ENCODE measurements around the gene CENPN. TPM values are rescaled to one million over a fixed set of nuclear protein-coding genes. Genes with fewer than 3 reads are reported as not detected.

The CENPN gene
- total and polyA plus RNA-seq, 2 of the 13 experiments (the other 11 are each of a cell fraction or from before 2014, with no cell fraction given) = 29.7 to 129 TPM

DNA sequence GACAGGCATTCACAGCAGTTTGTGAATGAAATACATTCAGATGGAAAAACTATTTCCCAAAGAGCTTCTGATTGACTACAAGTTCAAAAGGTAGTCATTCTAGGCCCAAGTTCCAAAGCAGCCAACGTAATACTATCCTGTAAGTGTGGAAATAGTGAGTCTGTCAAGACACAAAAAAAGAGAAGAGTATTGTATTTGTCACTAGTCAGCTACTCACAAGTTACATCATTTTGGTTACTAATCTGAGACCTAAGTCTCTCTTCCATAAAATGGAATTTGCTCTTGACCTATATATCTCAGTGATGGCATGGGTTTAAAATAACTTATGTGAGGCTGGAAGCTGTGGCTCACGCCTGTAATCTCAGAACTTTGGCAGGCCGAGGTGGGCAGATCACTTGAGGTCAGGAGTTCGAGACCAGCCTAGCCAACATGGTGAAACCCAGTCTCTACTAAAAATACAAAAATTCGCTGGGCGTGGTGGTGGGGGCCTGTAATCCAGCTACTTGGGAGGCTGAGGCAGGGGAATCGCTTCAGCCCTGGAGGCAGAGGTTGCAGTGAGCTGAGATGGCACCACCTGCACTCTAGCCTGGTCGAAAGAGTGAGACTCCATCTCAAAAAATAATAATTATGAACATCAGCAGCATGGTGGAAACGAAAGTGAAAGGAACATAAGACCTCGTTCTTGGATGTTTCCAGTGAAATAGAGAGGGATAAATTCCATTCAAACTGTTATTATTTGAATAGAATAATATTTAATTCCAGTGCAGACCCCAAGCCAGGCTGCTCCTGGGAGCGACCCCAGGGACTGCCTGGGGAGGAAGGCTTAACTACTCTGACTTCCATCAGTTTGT, 3.2 kb upstream of the CENPN start:
- WGBS (ENCODE audit: low lambda C conversion rate) = 80% methylated on average over 11 of the region's 11 CpGs
- peaks cover 83% of the 10 kb centered on the region for H3K79me2 ChIP-seq (ENCODE audit: insufficient read depth, low read length)

More for the DNA sequence above, 3.2 kb upstream of the CENPN start:
- no peak for DNase-seq (ENCODE audit: low spot score)
- H3K4me2 ChIP-seq (ENCODE audit: low read depth, low read length) = peak overlapping the region; percentile 100
- POLR2A ChIA-PET = interaction anchor here (1.5 kb wide), 1 partner anchor 11 kb away, joined by 5 read pairs; no protein-coding TSS in a partner anchor
- H3K27me3 ChIP-seq (ENCODE audit: control insufficient read depth in 1 of 2, insufficient read depth in 2 of 2, low read length in 2 of 2) = no peaks in the 10 kb centered on the region; a peak in 1 of 5 replicates
- peaks cover 17% of the 10 kb centered on the region for H4K20me1 ChIP-seq (ENCODE audit: insufficient read depth, low read length)
- peak; percentile 11 for TF ChIP-seq SKI (IDR thresholded peaks at IDR 0.05; ENCODE audit: partially characterized antibody)
- TF ChIP-seq, protein P1, sequence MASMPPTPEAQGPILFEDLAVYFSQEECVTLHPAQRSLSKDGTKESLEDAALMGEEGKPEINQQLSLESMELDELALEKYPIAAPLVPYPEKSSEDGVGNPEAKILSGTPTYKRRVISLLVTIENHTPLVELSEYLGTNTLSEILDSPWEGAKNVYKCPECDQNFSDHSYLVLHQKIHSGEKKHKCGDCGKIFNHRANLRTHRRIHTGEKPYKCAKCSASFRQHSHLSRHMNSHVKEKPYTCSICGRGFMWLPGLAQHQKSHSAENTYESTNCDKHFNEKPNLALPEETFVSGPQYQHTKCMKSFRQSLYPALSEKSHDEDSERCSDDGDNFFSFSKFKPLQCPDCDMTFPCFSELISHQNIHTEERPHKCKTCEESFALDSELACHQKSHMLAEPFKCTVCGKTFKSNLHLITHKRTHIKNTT (CRISPR knock-in tag; IDR thresholded peaks at IDR 0.05) = no peak
- H3K4me3 ChIP-seq (replicated peaks in 1 of 3; ENCODE audit: insufficient read depth in 1 of 3, low read depth in 2 of 3, low read length in 3 of 3) = peak overlapping the region in 2 of 3 experiments; percentile 90 to 99; a peak in 3 of 6 replicates
- H3K36me3 ChIP-seq (replicated peaks in 1 of 2; ENCODE audit: control insufficient read depth in 1 of 2, insufficient read depth in 2 of 2, low read length in 2 of 2) = no peaks in the 10 kb centered on the region
- intact Hi-C loops (cut with micrococcal nuclease; ENCODE audit: unreplicated experiment) = loop anchor here (1.0 kb wide), 1 partner anchor 31 kb away; the partner anchor contains the start of gene ATMIN
- FAIRE-seq = no peak
- H3K27ac ChIP-seq (ENCODE audit: extremely low read length, insufficient read depth, low read length) = no peak overlapping the region
- H3K9ac ChIP-seq (ENCODE audit: insufficient read depth, low read depth, low read length) = peak overlapping the region; percentile 99; the same call in 1 of the 2 replicates
- no peaks in the 10 kb centered on the region; the same call in 1 of the 2 replicates for H3K9me3 ChIP-seq (ENCODE audit: low read length)
- no peak overlapping the region for H2AFZ ChIP-seq (ENCODE audit: low read length)
- in situ Hi-C loops (cut with HindIII; ENCODE audit: extremely low pct_ligation_motif_present, low pct_unique_long_range_greater_than_20kb) = no loop called here
- no TSS peak for BruUV-seq (replicated peaks)
- H3K4me1 ChIP-seq (ENCODE audit: insufficient read depth, low read length) = peaks cover 55% of the 10 kb centered on the region
- CTCF ChIA-PET (ENCODE audit: low intra/inter-chr PET ratio, low total read pairs) = interaction anchor here (1.4 to 5.1 kb wide), 2 partner anchors 28 to 32 kb away, joined by 6 to 26 read pairs; partner anchors contain the start of gene ATMIN
- ATAC-seq = no peak

Measured in HepG2 (cell line).